GM21528 (cell line): Measurements from ENCODE around the gene DOCK4.
"Not testable (repeated sequence)": the region's sequence is repeated elsewhere in the genome, so short reads cannot be mapped to it uniquely, and the experiment has no call there.

ENCODE experiments used
- ATAC-seq: cut with Tn5 transposase; IDR thresholded peaks from one replicate; pipeline ENCODE4 v1.9.1; 2021; ENCODE audit warnings: mild to moderate bottlenecking, moderate library complexity; ENCODE audit not compliant: unreplicated experiment, low FRiP score

DOCK4 gene

GRCh38 chr7:111927353-111928019 lies 278.7 kb downstream of the DOCK4 start:
- no peak for ATAC-seq

- ATAC-seq, result no peak
These were observed 285.9 kb downstream of the DOCK4 start for GRCh38 chr7:111920329-111920728.

- no peak for ATAC-seq
These were observed 286.5 kb downstream of the DOCK4 start for GRCh38 chr7:111919631-111920179.

GRCh38 chr7:111919164-111919563 lies 287.0 kb downstream of the DOCK4 start:
- no peak for ATAC-seq

- no peak for ATAC-seq
These were observed 287.7 kb downstream of the DOCK4 start for GRCh38 chr7:111918461-111918860.

GRCh38 chr7:111917404-111917803 lies 288.8 kb downstream of the DOCK4 start:
- ATAC-seq, result not testable (repeated sequence)

GRCh38 chr7:111914291-111914690 lies 291.9 kb downstream of the DOCK4 start:
- ATAC-seq, result no peak

- no peak for ATAC-seq
These were observed 294.8 kb downstream of the DOCK4 start for GRCh38 chr7:111911166-111911961.

- ATAC-seq, result no peak
These were observed 295.5 kb downstream of the DOCK4 start for GRCh38 chr7:111910656-111911055.

- ATAC-seq, result not testable (repeated sequence)
These were observed 297.5 kb downstream of the DOCK4 start for GRCh38 chr7:111908673-111909072.

- no peak for ATAC-seq
These were observed 302.4 kb downstream of the DOCK4 start for GRCh38 chr7:111903797-111904196.

GRCh38 chr7:111903016-111903415 lies 303.2 kb downstream of the DOCK4 start:
- ATAC-seq, result no peak

- ATAC-seq, result no peak
These were observed 305.9 kb downstream of the DOCK4 start for GRCh38 chr7:111900283-111900682.

GRCh38 chr7:111895049-111895448 lies 311.1 kb downstream of the DOCK4 start:
- no peak for ATAC-seq

GRCh38 chr7:111894518-111894917 lies 311.7 kb downstream of the DOCK4 start:
- ATAC-seq, result no peak

- no peak for ATAC-seq
These were observed 313.0 kb downstream of the DOCK4 start for GRCh38 chr7:111893190-111893589.

GRCh38 chr7:111892588-111892987 lies 313.6 kb downstream of the DOCK4 start:
- no peak for ATAC-seq

GRCh38 chr7:111887734-111888133 lies 318.5 kb downstream of the DOCK4 start:
- no peak for ATAC-seq

- ATAC-seq, result no peak
These were observed 320.0 kb downstream of the DOCK4 start for GRCh38 chr7:111886233-111886632.

GRCh38 chr7:111883241-111883640 lies 323.0 kb downstream of the DOCK4 start:
- no peak for ATAC-seq

- no peak for ATAC-seq
These were observed 327.4 kb downstream of the DOCK4 start for GRCh38 chr7:111878785-111879184.

GRCh38 chr7:111877931-111878330 lies 328.3 kb downstream of the DOCK4 start:
- ATAC-seq, result no peak
